B cell (primary cell): Measurements from ENCODE around the gene SSR3. TPM values are rescaled to one million over a fixed set of nuclear protein-coding genes. Genes with fewer than 3 reads are reported as not detected.

ENCODE experiments used
- ATAC-seq: fragments of 200-7000 bp; cut with Tn5 transposase; one replicate; pipeline ENCODE4 v1.10.0; 2021; ENCODE audit warnings: low read depth, mild to moderate bottlenecking, moderate number of reproducible peaks, moderate library complexity
- CTCF ChIA-PET: fragments of 350-600 bp; sonication (Branson Sonifier 250); formaldehyde crosslinking; loops from one replicate; lab custom pipeline; 2021; ENCODE audit warnings: antibody characterized with exemption, inconsistent platforms; lab: Charles Lee
- POLR2A ChIA-PET: fragments of 350-600 bp; sonication (Branson Sonifier 250); formaldehyde crosslinking; loops from one replicate; lab custom pipeline; 2021; ENCODE audit warnings: antibody characterized with exemption; lab: Charles Lee
- DNase-seq: peaks from one replicate; pipeline ENCODE4 v3.0.0; 2013
- H2AFZ ChIP-seq: 2 replicates; pipeline ENCODE4 v1.6.1; 2012; ENCODE audit warnings: mild to moderate bottlenecking, low read depth, low read length; ENCODE audit not compliant: insufficient read depth, poor library complexity, severe bottlenecking
- H3K27ac ChIP-seq, 2 donors: 1 replicate in 1 of 2; 2 replicates in 1 of 2; pipeline ENCODE4 v1.5.1; 2012 to 2013; ENCODE audit warnings: low read length in 2 of 2, mild to moderate bottlenecking in 2 of 2, moderate library complexity in 1 of 2
- H3K27me3 ChIP-seq, 4 experiments: fragments of 200-600 bp in 1 of 4; sonication (generic) in 1 of 4; replicated peaks in 1 of 4; 1 replicate in 2 of 4; 2 replicates in 2 of 4; pipeline versions ENCODE4 v1.6.1 to v1.7.0; 2013 to 2016; ENCODE audit warnings: low read length in 3 of 4, mild to moderate bottlenecking in 2 of 4, mixed read lengths in 1 of 4, moderate library complexity in 1 of 4; ENCODE audit not compliant: insufficient read depth in 4 of 4, control insufficient read depth in 3 of 4; ENCODE audit errors: control extremely low read depth in 1 of 4
- H3K36me3 ChIP-seq, 2 experiments: replicated peaks in 1 of 2; 1 replicate in 1 of 2; 2 replicates in 1 of 2; pipeline versions ENCODE4 v1.6.1 to v1.7.1; 2013; ENCODE audit warnings: low read length in 1 of 2; ENCODE audit not compliant: insufficient read depth in 2 of 2, control insufficient read depth in 1 of 2; ENCODE audit errors: control extremely low read depth in 1 of 2, extremely low read depth in 1 of 2
- H3K4me1 ChIP-seq, 2 donors: fragments of 200-600 bp in 1 of 2; sonication (generic) in 1 of 2; 1 replicate in 1 of 2; 2 replicates in 1 of 2; pipeline versions ENCODE4 v1.5.1 to v1.6.1; 2013 to 2017; ENCODE audit warnings: low read length in 2 of 2; ENCODE audit not compliant: control insufficient read depth in 2 of 2, insufficient read depth in 2 of 2
- H3K4me2 ChIP-seq: replicated peaks from 2 replicates; pipeline ENCODE3; 2012; ENCODE audit warnings: mild to moderate bottlenecking, low read depth, low read length; ENCODE audit not compliant: poor library complexity, severe bottlenecking
- H3K4me3 ChIP-seq, 5 experiments: fragments of 200-600 bp in 1 of 5; sonication (generic) in 1 of 5; 1 replicate in 3 of 5; 2 replicates in 2 of 5; pipeline versions ENCODE4 v1.5.1 to v1.7.0; 2011 to 2016; ENCODE audit warnings: low read length in 4 of 5, mild to moderate bottlenecking in 4 of 5, low read depth in 2 of 5, control low read depth in 1 of 5, moderate library complexity in 1 of 5; ENCODE audit not compliant: insufficient read depth in 1 of 5; ENCODE audit errors: control extremely low read depth in 1 of 5, extremely low read depth in 1 of 5
- H3K79me2 ChIP-seq: fragments of 200-600 bp; sonication (generic); one replicate; pipeline ENCODE4 v1.6.0; 2016; ENCODE audit warnings: low read length; ENCODE audit not compliant: control insufficient read depth, insufficient read depth
- H3K9ac ChIP-seq: fragments of 200-600 bp; sonication (generic); 2 replicates; pipeline ENCODE4 v1.6.1; 2017; ENCODE audit warnings: mild to moderate bottlenecking, low read length, moderate library complexity
- H3K9me3 ChIP-seq, 3 donors: one replicate each; pipeline versions ENCODE4 v1.6.1 to v1.7.1; 2013; ENCODE audit warnings: low read length in 2 of 3; ENCODE audit not compliant: control insufficient read depth in 2 of 3, insufficient read depth in 1 of 3; ENCODE audit errors: control extremely low read depth in 1 of 3
- H4K20me1 ChIP-seq: 2 replicates; pipeline ENCODE4 v1.6.0; 2012; ENCODE audit warnings: mild to moderate bottlenecking, low read length; ENCODE audit not compliant: insufficient read depth, control insufficient read depth, poor library complexity, severe bottlenecking
- H3K27ac Mint-ChIP-seq: one replicate; pipeline ENCODE4 v1.8.0; 2021; ENCODE audit warnings: mixed read lengths
- H3K27me3 Mint-ChIP-seq: one replicate; pipeline ENCODE4 v1.8.0; 2021; ENCODE audit warnings: mixed read lengths
- H3K4me1 Mint-ChIP-seq: one replicate; pipeline ENCODE4 v1.8.0; 2021; ENCODE audit warnings: mixed read lengths
- H3K4me3 Mint-ChIP-seq: one replicate; pipeline ENCODE4 v1.8.0; 2021; ENCODE audit warnings: mixed read lengths
- H3K9me3 Mint-ChIP-seq: one replicate; pipeline ENCODE4 v1.8.0; 2022; ENCODE audit warnings: mixed read lengths; ENCODE audit not compliant: insufficient read depth
- CTCF ChIP-seq: fragments of 200-600 bp; IDR thresholded peaks from one replicate; pipeline ENCODE4 v1.8.0; 2022; ENCODE audit warnings: antibody characterized with exemption, mild to moderate bottlenecking
- EZH2 ChIP-seq: IDR thresholded peaks from 2 replicates; pipeline ENCODE4 v1.6.1; 2012; ENCODE audit warnings: borderline replicate concordance, low read depth, mild to moderate bottlenecking, moderate library complexity, low read length; ENCODE audit not compliant: insufficient read depth, poor library complexity, severe bottlenecking
- WGBS: methylation state at CpG from one replicate; pipeline ENCODE4 v1.1.5; 2013; ENCODE audit warnings: missing lambda C conversion rate; ENCODE audit not compliant: insufficient coverage; 5-methylcytosine and 5-hydroxymethylcytosine counted together
- intact Hi-C: fragments of 100-400 bp; cut with micrococcal nuclease; formaldehyde crosslinking; loops from one replicate; pipeline ENCODE4 v1.10.0; 2022
- polyA plus RNA-seq: library from polyadenylated mRNA; depleted of rRNA; stranded (reverse); fragments of >200 nt; gene quantifications from 2 replicates; pipeline ENCODE4 v1.2.3, GENCODE V29; 2012
- total RNA-seq, 2 donors: library from RNA; stranded (reverse); fragments of 120-200 nt in 1 of 2; gene quantifications; 1 replicate in 1 of 2; 2 replicates in 1 of 2; pipeline versions ENCODE4 v1.2.3 to v1.2.4, GENCODE V29; 2013 to 2022

The SSR3 gene
- total and polyA plus RNA-seq, 2 donors (not counting 1 experiment from before 2014, with no cell fraction given): 17.5 to 69.2 TPM

- H3K27ac ChIP-seq: no peak overlapping the region
- no peaks in the 10 kb centered on the region for H3K4me1 Mint-ChIP-seq
- H3K4me2 ChIP-seq: no peak overlapping the region
- no peaks in the 10 kb centered on the region for H3K36me3 ChIP-seq
- H3K27me3 ChIP-seq: peaks cover 0 to 4% (median 0%) of the 10 kb centered on the region in 4 experiments
- intact Hi-C loops: no loop called here
- peaks cover 0 to 2% (median 0%) of the 10 kb centered on the region in 3 donors for H3K9me3 ChIP-seq
- no peak overlapping the region for H3K4me3 ChIP-seq
- no peaks in the 10 kb centered on the region for H3K79me2 ChIP-seq
- no peak overlapping the region for H3K27ac Mint-ChIP-seq
- no peak for ATAC-seq
- peaks cover 10% of the 10 kb centered on the region for H3K27me3 Mint-ChIP-seq
- no peak overlapping the region for H3K9ac ChIP-seq
- no peak for DNase-seq
- H3K4me3 Mint-ChIP-seq: no peak overlapping the region
- no CpG with 5 or more reads among the region's 1 CpG for WGBS
- no peaks in the 10 kb centered on the region for H3K4me1 ChIP-seq
- POLR2A ChIA-PET: no interaction called here
- no peaks in the 10 kb centered on the region for H4K20me1 ChIP-seq
- CTCF ChIA-PET: no interaction called here
- H2AFZ ChIP-seq: no peak overlapping the region
- peaks cover 3% of the 10 kb centered on the region for H3K9me3 Mint-ChIP-seq
- TF ChIP-seq EZH2: no peak
- TF ChIP-seq CTCF: no peak
Observed at GRCh38 chr3:156495816-156496215, 59.1 kb downstream of the SSR3 start.

DNA sequence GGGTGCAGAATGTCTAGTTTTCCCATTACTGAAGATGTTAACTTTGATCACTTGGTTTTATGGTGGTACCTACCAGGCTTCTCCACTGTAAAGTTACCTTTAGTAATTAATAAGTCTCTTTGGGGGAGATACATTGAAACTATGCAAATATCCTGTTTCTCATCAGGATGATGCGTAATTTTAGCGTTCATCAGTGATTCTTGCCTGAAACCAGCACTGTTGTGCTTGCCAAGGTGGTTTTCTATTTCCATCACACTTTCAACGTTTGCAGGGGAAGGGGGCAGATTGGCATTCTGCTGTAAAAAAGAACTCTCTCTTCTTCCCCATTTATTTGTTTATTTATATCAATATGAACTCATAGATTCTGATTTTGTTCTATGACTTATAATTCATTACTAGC, 61.0 kb downstream of the SSR3 start:
- no CpG with 5 or more reads among the region's 3 CpGs for WGBS
- Mint-ChIP-seq H3K27ac (no peak overlapping the region), H3K4me3 (no peak overlapping the region), H3K4me1 (no peaks in the 10 kb centered on the region), H3K27me3 (peaks cover 10% of the 10 kb centered on the region), H3K9me3 (peaks cover 3% of the 10 kb centered on the region)
- Histone ChIP-seq H3K9me3 (peaks cover 0 to 2% (median 0%) of the 10 kb centered on the region in 3 donors), H3K36me3 (no peaks in the 10 kb centered on the region), H2AFZ (no peak overlapping the region), H3K4me2 (no peak overlapping the region), H3K27me3 (peaks cover 0 to 4% (median 0%) of the 10 kb centered on the region in 4 experiments), H3K4me3 (no peak overlapping the region), H4K20me1 (no peaks in the 10 kb centered on the region), H3K9ac (no peak overlapping the region), H3K27ac (no peak overlapping the region), H3K79me2 (no peaks in the 10 kb centered on the region), H3K4me1 (no peaks in the 10 kb centered on the region)
- intact Hi-C loops: no loop called here
- TF ChIP-seq EZH2: no peak
- no peak for DNase-seq
- POLR2A ChIA-PET: interaction anchor here (0.6 kb wide), 1 partner anchor 636 kb away, joined by 3 read pairs; no protein-coding TSS in a partner anchor
- no peak for ATAC-seq
- CTCF ChIA-PET: interaction anchor here (1.0 kb wide), 1 partner anchor 16 kb away, joined by 4 read pairs; no protein-coding TSS in a partner anchor
